ENCODE data around the gene CHD8. TPM values are rescaled to one million over a fixed set of nuclear protein-coding genes. Genes with fewer than 3 reads are reported as not detected.

Gene CHD8
- total RNA-seq, 1 experiment from 2014 or later, result 23.4 TPM

- no peak for DNase-seq (ENCODE audit: low spot score)
Measured at GRCh38 chr14:21369949-21370679, 85.8 kb downstream of the CHD8 start.

GRCh38 chr14:21367582-21368144 is 88.3 kb downstream of the CHD8 start:
- DNase-seq (ENCODE audit: low spot score), result no peak

- no peak for DNase-seq (ENCODE audit: low spot score)
Measured at GRCh38 chr14:21356511-21356910, 99.4 kb downstream of the CHD8 start.

DNA sequence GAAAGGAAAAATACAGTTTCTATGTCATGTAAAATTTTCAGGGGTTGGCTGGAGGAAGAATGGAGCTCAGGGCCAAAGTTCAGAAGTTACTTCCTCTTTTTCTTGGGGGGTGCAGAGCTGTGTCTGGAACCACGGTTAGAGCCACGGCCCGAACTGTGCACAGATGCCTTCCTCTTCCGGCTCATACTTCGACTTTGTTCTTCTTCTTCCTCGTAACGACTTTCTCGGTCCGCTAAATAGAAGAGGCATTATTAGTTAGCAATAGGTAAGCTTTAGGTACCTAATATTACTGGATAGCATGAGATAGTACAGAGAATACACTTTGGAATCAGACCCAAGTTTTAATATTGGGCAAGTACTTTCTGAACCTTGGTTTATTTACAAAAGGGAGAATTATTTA is 103.3 kb downstream of the CHD8 start:
- DNase-seq (ENCODE audit: low spot score), result no peak

DNA sequence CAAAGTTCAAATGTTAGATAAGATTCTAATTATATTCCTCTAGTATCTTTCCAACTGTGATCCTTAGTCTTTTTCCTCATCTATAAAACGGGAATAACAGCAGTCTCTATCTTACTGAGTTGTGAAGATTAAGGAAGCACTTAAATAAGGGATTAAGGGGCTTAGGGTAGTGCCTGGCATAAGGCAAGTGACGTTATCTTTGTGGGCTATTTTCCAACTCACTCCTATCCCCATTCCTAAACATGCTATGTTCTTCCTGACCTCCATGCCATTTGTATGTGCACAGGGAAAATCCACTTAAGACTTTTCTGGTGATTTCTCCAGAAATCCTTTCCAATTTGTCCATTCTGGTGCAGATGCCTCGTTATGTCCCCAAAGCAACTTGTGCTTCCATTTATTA is 105.4 kb downstream of the CHD8 start:
- DNase-seq (ENCODE audit: low spot score), result no peak

GRCh38 chr14:21347201-21347600 is 108.7 kb downstream of the CHD8 start:
- DNase-seq (ENCODE audit: low spot score), result no peak

DNA sequence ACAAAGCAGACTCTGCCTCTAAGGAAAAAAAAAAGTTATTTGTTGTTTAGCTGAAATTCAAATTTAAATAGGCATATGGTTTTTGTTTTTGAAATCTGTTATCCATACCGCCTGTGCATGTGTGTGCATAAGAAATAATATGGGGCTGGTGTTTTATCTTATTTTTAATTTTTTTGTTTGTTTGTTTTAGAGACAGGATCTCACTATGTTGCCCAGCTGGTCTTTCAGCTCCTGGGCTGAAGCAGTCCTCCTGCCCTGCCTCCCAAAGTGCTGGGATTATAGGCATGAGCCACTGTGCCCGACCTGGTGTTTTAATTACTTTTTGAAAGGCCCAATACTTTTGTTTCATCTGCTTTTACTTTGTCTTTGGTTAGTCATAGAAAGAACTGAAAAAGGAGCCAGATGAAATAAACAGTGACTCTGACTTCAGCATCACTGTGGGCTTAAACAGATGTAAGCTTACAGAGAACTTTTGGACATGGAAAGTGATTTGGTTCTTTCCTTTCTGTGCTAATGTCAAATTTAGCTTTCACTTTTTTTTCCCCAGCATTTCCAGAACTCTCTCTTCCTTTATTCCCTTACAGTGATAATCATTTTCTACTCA is 109.3 kb downstream of the CHD8 start:
- no peak for DNase-seq (ENCODE audit: low spot score)

- no peak for DNase-seq (ENCODE audit: low spot score)
Measured at GRCh38 chr14:21343035-21343794, 112.7 kb downstream of the CHD8 start.

Other genes starting within 250 kb of the CHD8 start
- 856 and 922 TPM in 2 replicates for gene HNRNPC, start 186.7 kb downstream of the CHD8 start, total RNA-seq (2014; rRNA removed; shearing (Covaris generic))
- not detected in 2 replicates for gene RPGRIP1, start 176.0 kb downstream of the CHD8 start, total RNA-seq (2014; rRNA removed; shearing (Covaris generic))
- gene SUPT16H, start 72.1 kb downstream of the CHD8 start, total RNA-seq (2014; rRNA removed; shearing (Covaris generic)), result 77.8 and 84.0 TPM in 2 replicates
- 9.2 and 9.4 TPM in 2 replicates for gene RAB2B, start 20.8 kb upstream of the CHD8 start, total RNA-seq (2014; rRNA removed; shearing (Covaris generic))
- gene TOX4, start 21.1 kb upstream of the CHD8 start, total RNA-seq (2014; rRNA removed; shearing (Covaris generic)), result 14.6 and 30.5 TPM in 2 replicates
- 31.5 and 37.0 TPM in 2 replicates for gene METTL3, start 55.2 kb upstream of the CHD8 start, total RNA-seq (2014; rRNA removed; shearing (Covaris generic))
- 2.9 and 4.0 TPM in 2 replicates for gene SALL2, start 70.2 kb upstream of the CHD8 start, total RNA-seq (2014; rRNA removed; shearing (Covaris generic))
- gene OR10G3, start 124.0 kb upstream of the CHD8 start, total RNA-seq (2014; rRNA removed; shearing (Covaris generic)), result not detected in 2 replicates
- not detected in 2 replicates for gene OR10G2, start 178.8 kb upstream of the CHD8 start, total RNA-seq (2014; rRNA removed; shearing (Covaris generic))
- not detected in 2 replicates for gene OR4E2, start 197.7 kb upstream of the CHD8 start, total RNA-seq (2014; rRNA removed; shearing (Covaris generic))
- not detected in 2 replicates for gene OR4E1, start 217.7 kb upstream of the CHD8 start, total RNA-seq (2014; rRNA removed; shearing (Covaris generic))

Data from A172 (cell line).